ENCODE measurements around the gene MRRF.

DNA sequence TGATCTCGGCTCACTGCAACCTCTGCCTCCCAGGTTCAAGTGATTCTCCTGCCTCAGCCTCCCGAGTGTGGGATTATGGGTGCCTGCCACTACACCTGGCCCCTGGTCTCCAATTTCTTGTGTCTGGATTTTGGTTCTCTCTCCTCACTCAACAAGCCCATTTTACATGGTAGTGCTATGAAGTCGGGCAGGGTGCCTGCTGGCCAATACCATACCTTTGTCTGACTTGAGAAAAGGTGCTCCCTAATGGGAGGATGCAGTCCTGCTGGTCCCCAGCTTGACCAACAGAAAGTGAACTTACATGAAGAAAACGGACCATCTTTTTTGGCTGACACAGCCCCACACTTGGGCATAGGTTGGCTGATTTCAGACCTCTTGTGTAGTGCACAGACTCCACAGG, 84.5 kb downstream of the MRRF start:
- TF ChIP-seq, protein P1, sequence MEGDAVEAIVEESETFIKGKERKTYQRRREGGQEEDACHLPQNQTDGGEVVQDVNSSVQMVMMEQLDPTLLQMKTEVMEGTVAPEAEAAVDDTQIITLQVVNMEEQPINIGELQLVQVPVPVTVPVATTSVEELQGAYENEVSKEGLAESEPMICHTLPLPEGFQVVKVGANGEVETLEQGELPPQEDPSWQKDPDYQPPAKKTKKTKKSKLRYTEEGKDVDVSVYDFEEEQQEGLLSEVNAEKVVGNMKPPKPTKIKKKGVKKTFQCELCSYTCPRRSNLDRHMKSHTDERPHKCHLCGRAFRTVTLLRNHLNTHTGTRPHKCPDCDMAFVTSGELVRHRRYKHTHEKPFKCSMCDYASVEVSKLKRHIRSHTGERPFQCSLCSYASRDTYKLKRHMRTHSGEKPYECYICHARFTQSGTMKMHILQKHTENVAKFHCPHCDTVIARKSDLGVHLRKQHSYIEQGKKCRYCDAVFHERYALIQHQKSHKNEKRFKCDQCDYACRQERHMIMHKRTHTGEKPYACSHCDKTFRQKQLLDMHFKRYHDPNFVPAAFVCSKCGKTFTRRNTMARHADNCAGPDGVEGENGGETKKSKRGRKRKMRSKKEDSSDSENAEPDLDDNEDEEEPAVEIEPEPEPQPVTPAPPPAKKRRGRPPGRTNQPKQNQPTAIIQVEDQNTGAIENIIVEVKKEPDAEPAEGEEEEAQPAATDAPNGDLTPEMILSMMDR (IDR thresholded peaks at IDR 0.05 in 4 of 5, conservative IDR thresholded peaks at IDR 0.05 in 1 of 5) = no peak
- no peak for TF ChIP-seq POLR2A (IDR thresholded peaks at IDR 0.05)
